OCI-LY1 (cell line): ENCODE results near the gene CFAP58.

Experiments used
- EZH2 ChIP-seq: fragments of 200-600 bp; sonication (generic), shearing (Covaris generic); IDR thresholded peaks from 2 replicates; pipeline ENCODE4 v1.8.0; 2017; ENCODE audit warnings: borderline replicate concordance, mixed run types, mild to moderate bottlenecking, antibody characterized with exemption, low read length, moderate library complexity, mixed read lengths
- TF ChIP-seq, protein P1 (sequence below): fragments of 200-600 bp; sonication (generic), shearing (Covaris generic); IDR thresholded peaks from 2 replicates; pipeline ENCODE4 v1.5.1; 2017; ENCODE audit warnings: mild to moderate bottlenecking, antibody characterized with exemption, low read length, moderate library complexity, mixed read lengths

DNA sequence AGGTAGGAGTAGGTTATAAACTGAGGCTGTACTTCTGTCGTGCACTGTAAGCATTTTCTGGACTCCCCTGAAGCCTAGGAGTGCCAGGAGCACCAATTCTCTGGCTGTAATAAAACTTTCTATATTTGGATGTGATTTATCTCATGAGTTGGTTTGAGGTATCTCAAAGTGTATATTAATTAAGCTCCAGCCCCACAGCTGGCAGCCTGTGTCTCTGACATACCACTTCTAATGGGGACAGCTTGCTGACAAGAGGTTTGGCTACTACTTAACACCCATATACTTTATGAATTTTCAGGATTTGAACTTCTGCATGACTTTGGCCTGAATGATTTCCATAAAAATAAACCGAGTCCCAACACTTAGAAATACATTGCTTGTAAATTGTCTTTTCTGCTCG, 35.2 kb downstream of the CFAP58 start:
- TF ChIP-seq, protein P1, sequence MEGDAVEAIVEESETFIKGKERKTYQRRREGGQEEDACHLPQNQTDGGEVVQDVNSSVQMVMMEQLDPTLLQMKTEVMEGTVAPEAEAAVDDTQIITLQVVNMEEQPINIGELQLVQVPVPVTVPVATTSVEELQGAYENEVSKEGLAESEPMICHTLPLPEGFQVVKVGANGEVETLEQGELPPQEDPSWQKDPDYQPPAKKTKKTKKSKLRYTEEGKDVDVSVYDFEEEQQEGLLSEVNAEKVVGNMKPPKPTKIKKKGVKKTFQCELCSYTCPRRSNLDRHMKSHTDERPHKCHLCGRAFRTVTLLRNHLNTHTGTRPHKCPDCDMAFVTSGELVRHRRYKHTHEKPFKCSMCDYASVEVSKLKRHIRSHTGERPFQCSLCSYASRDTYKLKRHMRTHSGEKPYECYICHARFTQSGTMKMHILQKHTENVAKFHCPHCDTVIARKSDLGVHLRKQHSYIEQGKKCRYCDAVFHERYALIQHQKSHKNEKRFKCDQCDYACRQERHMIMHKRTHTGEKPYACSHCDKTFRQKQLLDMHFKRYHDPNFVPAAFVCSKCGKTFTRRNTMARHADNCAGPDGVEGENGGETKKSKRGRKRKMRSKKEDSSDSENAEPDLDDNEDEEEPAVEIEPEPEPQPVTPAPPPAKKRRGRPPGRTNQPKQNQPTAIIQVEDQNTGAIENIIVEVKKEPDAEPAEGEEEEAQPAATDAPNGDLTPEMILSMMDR = no peak
- no peak for TF ChIP-seq EZH2
